Neural cell (in vitro differentiated cells): Measurements from ENCODE around the gene METTL2B. TPM values are rescaled to one million over a fixed set of nuclear protein-coding genes. Genes with fewer than 3 reads are reported as not detected.

Source experiments
- H2AFZ ChIP-seq: fragments of 200-600, 300-800 bp; sonication (generic), shearing (Covaris generic); 2 replicates; pipeline ENCODE4 v1.6.0; 2014; ENCODE audit warnings: low read depth, mild to moderate bottlenecking, antibody characterized with exemption, low read length, moderate library complexity
- H3F3A ChIP-seq: fragments of 200-600 bp; shearing (Covaris generic); 2 replicates; pipeline ENCODE4 v1.6.1; 2016; ENCODE audit warnings: mild to moderate bottlenecking, moderate library complexity, mixed read lengths, antibody characterized with exemption, low read length; ENCODE audit not compliant: insufficient read depth, poor library complexity, severe bottlenecking
- H3K27ac ChIP-seq: fragments of 200-600, 300-800 bp; sonication (generic), shearing (Covaris generic); 2 replicates; pipeline ENCODE4 v1.5.1; 2014; ENCODE audit warnings: mild to moderate bottlenecking, low read length, moderate library complexity
- H3K27me3 ChIP-seq: fragments of 300-800, 200-600 bp; sonication (generic), shearing (Covaris generic); 2 replicates; pipeline ENCODE4 v1.6.0; 2014; ENCODE audit warnings: mild to moderate bottlenecking, low read depth, low read length, moderate library complexity; ENCODE audit not compliant: insufficient read depth
- H3K36me3 ChIP-seq: fragments of 300-800, 200-600 bp; sonication (generic), shearing (Covaris generic); 2 replicates; pipeline ENCODE4 v1.5.1; 2014; ENCODE audit warnings: mild to moderate bottlenecking, antibody characterized with exemption, low read length, moderate library complexity; ENCODE audit not compliant: insufficient read depth
- H3K4me2 ChIP-seq: fragments of 300-800, 200-600 bp; sonication (generic), shearing (Covaris generic); 2 replicates; pipeline ENCODE4 v1.6.0; 2014; ENCODE audit warnings: mild to moderate bottlenecking, low read length
- H3K4me3 ChIP-seq: fragments of 300-800, 200-600 bp; sonication (generic), shearing (Covaris generic); 2 replicates; pipeline ENCODE4 v1.5.1; 2014; ENCODE audit warnings: mild to moderate bottlenecking, low read length, moderate library complexity
- H3K79me2 ChIP-seq: fragments of 200-600 bp; shearing (Covaris generic); replicated peaks from 2 replicates; pipeline ENCODE4 v1.6.0; 2014; ENCODE audit warnings: mild to moderate bottlenecking, low read length, moderate library complexity; ENCODE audit not compliant: insufficient read depth
- H3K9ac ChIP-seq: fragments of 300-800, 200-600 bp; sonication (generic), shearing (Covaris generic); 2 replicates; pipeline ENCODE4 v1.6.1; 2016; ENCODE audit warnings: mild to moderate bottlenecking, low read length, mixed read lengths
- H3K9me2 ChIP-seq: fragments of 200-600 bp; shearing (Covaris generic); 2 replicates; pipeline ENCODE4 v1.6.1; 2016; ENCODE audit warnings: mild to moderate bottlenecking, low read length, mixed read lengths; ENCODE audit not compliant: insufficient read depth
- H3K9me3 ChIP-seq: fragments of 200-600, 300-800 bp; sonication (generic), shearing (Covaris generic); 2 replicates; pipeline ENCODE4 v1.6.1; 2016; ENCODE audit warnings: mild to moderate bottlenecking, mixed run types, low read length, moderate library complexity, mixed read lengths
- H4K20me1 ChIP-seq: fragments of 200-600 bp; shearing (Covaris generic); 2 replicates; pipeline ENCODE4 v1.6.1; 2016; ENCODE audit warnings: mild to moderate bottlenecking, mixed run types; ENCODE audit not compliant: insufficient read depth
- CTCF ChIP-seq: fragments of 450-650 bp; IDR thresholded peaks from 2 replicates; pipeline ENCODE4 v1.5.1; 2014; ENCODE audit warnings: antibody characterized with exemption, mild to moderate bottlenecking, moderate library complexity; ENCODE audit not compliant: poor library complexity, severe bottlenecking
- EP300 ChIP-seq: fragments of 450-650 bp; conservative IDR thresholded peaks from 2 replicates; pipeline ENCODE4 v1.6.1; 2014; ENCODE audit warnings: antibody characterized with exemption, mild to moderate bottlenecking, moderate library complexity; ENCODE audit not compliant: poor library complexity, severe bottlenecking
- EZH2 ChIP-seq: fragments of 200-600, 300-800 bp; shearing (Covaris generic), sonication (generic); IDR thresholded peaks from 2 replicates; pipeline ENCODE4 v1.6.1; 2014; ENCODE audit warnings: antibody characterized with exemption, low read length, borderline replicate concordance, mild to moderate bottlenecking; ENCODE audit not compliant: insufficient read depth, poor library complexity, severe bottlenecking
- MXI1 ChIP-seq: fragments of 450-650 bp; conservative IDR thresholded peaks from 2 replicates; pipeline ENCODE4 v1.6.1; 2014; ENCODE audit warnings: antibody characterized with exemption, mild to moderate bottlenecking; ENCODE audit not compliant: poor library complexity, severe bottlenecking
- POLR2AphosphoS5 ChIP-seq: IDR thresholded peaks from 2 replicates; pipeline ENCODE4 v1.6.1; 2012
- RAD21 ChIP-seq: fragments of 450-650 bp; conservative IDR thresholded peaks from 2 replicates; pipeline ENCODE4 v1.6.1; 2014; ENCODE audit warnings: antibody characterized with exemption, mild to moderate bottlenecking, moderate library complexity
- SMC3 ChIP-seq: fragments of 450-650 bp; conservative IDR thresholded peaks from 2 replicates; pipeline ENCODE4 v1.6.1; 2014; ENCODE audit warnings: antibody characterized with exemption, mild to moderate bottlenecking, moderate library complexity; ENCODE audit not compliant: poor library complexity
- TAF1 ChIP-seq: IDR thresholded peaks from 2 replicates; pipeline ENCODE4 v1.6.1; 2012; ENCODE audit warnings: low read depth
- polyA plus RNA-seq: library from polyadenylated mRNA; depleted of rRNA; stranded (reverse); fragments of >200 nt; gene quantifications from 2 replicates; pipeline ENCODE4 v1.2.3, GENCODE V29; 2014
- TF ChIP-seq, protein P1 (sequence below): IDR thresholded peaks from 2 replicates; pipeline ENCODE4 v1.6.1; 2012; ENCODE audit warnings: borderline replicate concordance

The METTL2B gene
- polyA plus RNA-seq, 1 donor from 2014 or later = 43.0 TPM

DNA sequence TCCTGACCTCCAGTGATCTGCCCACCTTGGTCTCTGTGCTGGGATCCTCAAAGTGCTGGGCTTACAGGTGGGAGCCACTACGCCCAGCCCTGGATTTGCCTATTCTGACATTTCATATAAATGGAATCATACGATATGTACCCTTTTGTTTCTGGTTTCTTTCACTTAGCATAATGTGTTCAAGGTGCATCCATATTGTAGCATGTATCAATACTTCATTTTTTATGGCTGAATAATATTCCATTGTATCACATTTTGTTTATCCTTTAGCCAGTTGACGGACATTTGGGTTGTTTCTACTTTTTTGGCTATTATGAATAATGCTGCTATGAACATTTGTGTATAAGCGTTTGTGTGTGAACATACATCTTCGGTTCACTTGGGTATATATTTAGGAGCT is 25.6 kb upstream of the METTL2B start:
- no peaks in the 10 kb centered on the region for H3K9me2 ChIP-seq
- no peaks in the 10 kb centered on the region for H4K20me1 ChIP-seq
- no peak overlapping the region for H3K4me2 ChIP-seq
- no peak overlapping the region for H2AFZ ChIP-seq
- no peaks in the 10 kb centered on the region for H3K36me3 ChIP-seq
- H3F3A ChIP-seq = no peaks in the 10 kb centered on the region
- TF ChIP-seq MXI1 (no peak), SMC3 (no peak), RAD21 (no peak), EZH2 (no peak), EP300 (no peak), CTCF (no peak)
- TF ChIP-seq, protein P1, sequence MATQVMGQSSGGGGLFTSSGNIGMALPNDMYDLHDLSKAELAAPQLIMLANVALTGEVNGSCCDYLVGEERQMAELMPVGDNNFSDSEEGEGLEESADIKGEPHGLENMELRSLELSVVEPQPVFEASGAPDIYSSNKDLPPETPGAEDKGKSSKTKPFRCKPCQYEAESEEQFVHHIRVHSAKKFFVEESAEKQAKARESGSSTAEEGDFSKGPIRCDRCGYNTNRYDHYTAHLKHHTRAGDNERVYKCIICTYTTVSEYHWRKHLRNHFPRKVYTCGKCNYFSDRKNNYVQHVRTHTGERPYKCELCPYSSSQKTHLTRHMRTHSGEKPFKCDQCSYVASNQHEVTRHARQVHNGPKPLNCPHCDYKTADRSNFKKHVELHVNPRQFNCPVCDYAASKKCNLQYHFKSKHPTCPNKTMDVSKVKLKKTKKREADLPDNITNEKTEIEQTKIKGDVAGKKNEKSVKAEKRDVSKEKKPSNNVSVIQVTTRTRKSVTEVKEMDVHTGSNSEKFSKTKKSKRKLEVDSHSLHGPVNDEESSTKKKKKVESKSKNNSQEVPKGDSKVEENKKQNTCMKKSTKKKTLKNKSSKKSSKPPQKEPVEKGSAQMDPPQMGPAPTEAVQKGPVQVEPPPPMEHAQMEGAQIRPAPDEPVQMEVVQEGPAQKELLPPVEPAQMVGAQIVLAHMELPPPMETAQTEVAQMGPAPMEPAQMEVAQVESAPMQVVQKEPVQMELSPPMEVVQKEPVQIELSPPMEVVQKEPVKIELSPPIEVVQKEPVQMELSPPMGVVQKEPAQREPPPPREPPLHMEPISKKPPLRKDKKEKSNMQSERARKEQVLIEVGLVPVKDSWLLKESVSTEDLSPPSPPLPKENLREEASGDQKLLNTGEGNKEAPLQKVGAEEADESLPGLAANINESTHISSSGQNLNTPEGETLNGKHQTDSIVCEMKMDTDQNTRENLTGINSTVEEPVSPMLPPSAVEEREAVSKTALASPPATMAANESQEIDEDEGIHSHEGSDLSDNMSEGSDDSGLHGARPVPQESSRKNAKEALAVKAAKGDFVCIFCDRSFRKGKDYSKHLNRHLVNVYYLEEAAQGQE = no peak
- no peaks in the 10 kb centered on the region for H3K27me3 ChIP-seq
- H3K9ac ChIP-seq = no peak overlapping the region
- H3K9me3 ChIP-seq = no peaks in the 10 kb centered on the region
- peaks cover 3% of the 10 kb centered on the region for H3K79me2 ChIP-seq
- no peak overlapping the region for H3K27ac ChIP-seq
- no peak overlapping the region for H3K4me3 ChIP-seq

DNA sequence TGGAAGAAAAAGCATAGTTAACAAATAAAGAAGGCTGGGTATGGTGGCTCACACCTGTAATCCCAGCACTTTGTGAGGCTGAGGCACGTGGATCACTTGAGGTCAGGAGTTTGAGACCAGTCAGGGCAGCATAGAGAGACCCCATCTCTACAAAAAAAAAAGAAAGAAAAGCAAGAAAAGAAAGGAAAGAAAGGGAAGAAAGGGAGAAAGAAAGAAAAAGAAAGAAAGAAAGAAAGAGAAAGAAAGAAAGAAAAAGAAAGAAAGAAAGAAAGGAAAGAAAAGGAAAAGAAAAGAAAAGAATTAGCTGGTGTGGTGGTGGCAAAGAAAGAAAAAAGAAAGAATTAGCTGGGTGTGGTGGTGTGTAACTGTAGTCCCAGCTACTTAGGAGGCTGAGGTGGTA is 24.0 kb upstream of the METTL2B start:
- H3K36me3 ChIP-seq = no peaks in the 10 kb centered on the region
- H3F3A ChIP-seq = no peaks in the 10 kb centered on the region
- no peak overlapping the region for H3K4me2 ChIP-seq
- no peak overlapping the region for H3K27ac ChIP-seq
- H3K9ac ChIP-seq = no peak overlapping the region
- H3K79me2 ChIP-seq = peaks cover 18% of the 10 kb centered on the region
- TF ChIP-seq TAF1 (no peak), RAD21 (no peak), SMC3 (no peak), CTCF (no peak), MXI1 (no peak), POLR2AphosphoS5 (no peak), EP300 (no peak), EZH2 (no peak)
- TF ChIP-seq, protein P1 = no peak
- H3K9me2 ChIP-seq = no peaks in the 10 kb centered on the region
- no peaks in the 10 kb centered on the region for H4K20me1 ChIP-seq
- H3K9me3 ChIP-seq = no peaks in the 10 kb centered on the region
- H3K27me3 ChIP-seq = no peaks in the 10 kb centered on the region
- no peak overlapping the region for H3K4me3 ChIP-seq
- H2AFZ ChIP-seq = no peak overlapping the region
